Measurements from ENCODE around the gene TRMT112.
A peak's percentile ranks its signal among the peaks of the same experiment; 100 is the strongest.

TRMT112 gene

GRCh38 chr11:64305075-64305690 lies 12.2 kb downstream of the TRMT112 start, which contains the start of gene ESRRA:
Gene ESRRA (plus strand): TSS chr11:64305524. CDS start chr11:64307180, 1,656 bp downstream.
- DNase-seq (ENCODE audit: extremely low spot score): peak; percentile 98
- ChIA-PET CTCF (interaction anchor here (0.7 to 5.4 kb wide), 14 partner anchors 13 to 285 kb away, joined by 3 to 66 read pairs (median 4); partner anchors contain the start of genes FKBP2, PLCB3, PRDX5 and TRMT112), POLR2A (interaction anchor here (0.7 to 7.0 kb wide), 16 partner anchors 10 to 120 kb away, joined by 3 to 79 read pairs (median 6); partner anchors contain the start of genes BAD, GPR137, PPP1R14B and PRDX5)
- TF ChIP-seq ARNT (IDR thresholded peaks at IDR 0.05): no peak
- TF ChIP-seq ZNF384 (IDR thresholded peaks at IDR 0.05): no peak
- no peak for TF ChIP-seq PKNOX1 (IDR thresholded peaks at IDR 0.05)
- TF ChIP-seq FOXM1 (IDR thresholded peaks at IDR 0.05; ENCODE audit: borderline replicate concordance): peak; percentile 25; the same call in 1 of the 2 replicates
- no peak for TF ChIP-seq ELF4 (IDR thresholded peaks at IDR 0.05)
- no peak for TF ChIP-seq NFRKB (IDR thresholded peaks at IDR 0.05)
- TF ChIP-seq BHLHE40 (IDR thresholded peaks at IDR 0.05; ENCODE audit: borderline replicate concordance): no peak
- TF ChIP-seq L3MBTL2 (conservative IDR thresholded peaks at IDR 0.05): no peak
- 0 out of 2 replicates have a peak, but pooled peaks have one; percentile 71 for TF ChIP-seq HDGF (IDR thresholded peaks at IDR 0.05; ENCODE audit: borderline replicate concordance)

- TF ChIP-seq HDGF (IDR thresholded peaks at IDR 0.05; ENCODE audit: borderline replicate concordance): 0 out of 2 replicates have a peak, but pooled peaks have one; percentile 34
- no peak for TF ChIP-seq ARNT (IDR thresholded peaks at IDR 0.05)
- TF ChIP-seq L3MBTL2 (conservative IDR thresholded peaks at IDR 0.05): peak; percentile 61
- TF ChIP-seq FOXK2 (IDR thresholded peaks at IDR 0.05): no peak
- peak; percentile 81 for DNase-seq (ENCODE audit: extremely low spot score)
- CTCF ChIA-PET: interaction anchor here (0.6 to 5.4 kb wide), 16 partner anchors 14 to 285 kb away, joined by 3 to 66 read pairs (median 4); partner anchors contain the start of genes FKBP2, PLCB3, PRDX5 and TRMT112
- POLR2A ChIA-PET: interaction anchor here (0.7 to 7.0 kb wide), 18 partner anchors 10 to 119 kb away, joined by 3 to 79 read pairs (median 4); partner anchors contain the start of genes BAD, GPR137, PPP1R14B and PRDX5
Observed at GRCh38 chr11:64304316-64305072, 12.9 kb downstream of the TRMT112 start.

GRCh38 chr11:64304032-64304315 lies 13.4 kb downstream of the TRMT112 start:
- POLR2A ChIA-PET: interaction anchor here (0.7 to 7.0 kb wide), 14 partner anchors 13 to 119 kb away, joined by 3 to 79 read pairs (median 8); partner anchors contain the start of genes BAD, GPR137, PPP1R14B and PRDX5
- CTCF ChIA-PET: interaction anchor here (0.5 to 5.4 kb wide), 10 partner anchors 14 to 99 kb away, joined by 3 to 66 read pairs (median 6); partner anchors contain the start of genes PLCB3, PRDX5 and TRMT112

GRCh38 chr11:64303109-64304031 lies 14.0 kb downstream of the TRMT112 start:
- DNase-seq (ENCODE audit: extremely low spot score): no peak
- TF ChIP-seq SP1 (IDR thresholded peaks at IDR 0.05) (no peak), PKNOX1 (IDR thresholded peaks at IDR 0.05) (no peak), ELF4 (IDR thresholded peaks at IDR 0.05) (no peak), ARNT (IDR thresholded peaks at IDR 0.05) (no peak), TARDBP (IDR thresholded peaks at IDR 0.05) (no peak), LEF1 (IDR thresholded peaks at IDR 0.05; ENCODE audit: borderline replicate concordance) (no peak), FOXA1 (IDR thresholded peaks at IDR 0.05) (no peak), CTBP1 (IDR thresholded peaks at IDR 0.05; ENCODE audit: borderline replicate concordance) (no peak), FOXK2 (IDR thresholded peaks at IDR 0.05) (no peak), SUZ12 (IDR thresholded peaks at IDR 0.05) (no peak), HDGF (IDR thresholded peaks at IDR 0.05; ENCODE audit: borderline replicate concordance) (no peak), FOXM1 (IDR thresholded peaks at IDR 0.05; ENCODE audit: borderline replicate concordance) (no peak), L3MBTL2 (conservative IDR thresholded peaks at IDR 0.05) (no peak), NFRKB (IDR thresholded peaks at IDR 0.05) (no peak)
- POLR2A ChIA-PET: interaction anchor here (0.7 to 7.0 kb wide), 12 partner anchors 13 to 118 kb away, joined by 3 to 79 read pairs (median 8); partner anchors contain the start of genes BAD, GPR137, PPP1R14B and PRDX5
- CTCF ChIA-PET: interaction anchor here (0.5 to 5.4 kb wide), 9 partner anchors 15 to 99 kb away, joined by 3 to 66 read pairs (median 7); partner anchors contain the start of genes PLCB3, PRDX5 and TRMT112

More at GRCh38 chr11:64304032-64304315, 13.4 kb downstream of the TRMT112 start:
- no peak for TF ChIP-seq NFRKB (IDR thresholded peaks at IDR 0.05)
- TF ChIP-seq ZNF384 (IDR thresholded peaks at IDR 0.05): no peak
- TF ChIP-seq PKNOX1 (IDR thresholded peaks at IDR 0.05): no peak
- no peak for TF ChIP-seq SUZ12 (IDR thresholded peaks at IDR 0.05)
- no peak for TF ChIP-seq L3MBTL2 (conservative IDR thresholded peaks at IDR 0.05)
- TF ChIP-seq FOXA1 (IDR thresholded peaks at IDR 0.05): no peak
- no peak for TF ChIP-seq HDGF (IDR thresholded peaks at IDR 0.05; ENCODE audit: borderline replicate concordance)
- no peak for TF ChIP-seq ELF4 (IDR thresholded peaks at IDR 0.05)
- TF ChIP-seq FOXK2 (IDR thresholded peaks at IDR 0.05): no peak
- TF ChIP-seq LEF1 (IDR thresholded peaks at IDR 0.05; ENCODE audit: borderline replicate concordance): no peak
- no peak for TF ChIP-seq TARDBP (IDR thresholded peaks at IDR 0.05)
- TF ChIP-seq ARNT (IDR thresholded peaks at IDR 0.05): no peak
- TF ChIP-seq CTBP1 (IDR thresholded peaks at IDR 0.05; ENCODE audit: borderline replicate concordance): no peak
- no peak for TF ChIP-seq BHLHE40 (IDR thresholded peaks at IDR 0.05; ENCODE audit: borderline replicate concordance)
- no peak for DNase-seq (ENCODE audit: extremely low spot score)
